Karpas-422 (cell line): ENCODE data around the gene IGFN1. TPM values are rescaled to one million over a fixed set of nuclear protein-coding genes. Genes with fewer than 3 reads are reported as not detected.

Experiments used
- DNase-seq: peaks from one replicate; pipeline ENCODE4 v3.0.0-alpha.2; 2015
- H2AFZ ChIP-seq: fragments of 200-600 bp; sonication (generic); 2 replicates; pipeline ENCODE4 v1.6.1; 2014; ENCODE audit warnings: antibody characterized with exemption, low read length, mixed read lengths
- H3K27ac ChIP-seq: fragments of 200-600 bp; sonication (generic); 2 replicates; pipeline ENCODE4 v1.5.1; 2014; ENCODE audit warnings: mild to moderate bottlenecking, low read length, moderate library complexity
- H3K27me3 ChIP-seq: fragments of 200-600 bp; sonication (generic); 2 replicates; pipeline ENCODE4 v1.6.1; 2014; ENCODE audit warnings: low read length, mixed read lengths
- H3K36me3 ChIP-seq: fragments of 200-600 bp; sonication (generic); 2 replicates; pipeline ENCODE4 v1.6.1; 2014; ENCODE audit warnings: low read length, mixed read lengths; ENCODE audit not compliant: insufficient read depth
- H3K4me1 ChIP-seq: fragments of 200-600 bp; sonication (generic); 2 replicates; pipeline ENCODE4 v1.6.1; 2014; ENCODE audit warnings: mild to moderate bottlenecking, low read length, mixed read lengths
- H3K4me2 ChIP-seq: fragments of 200-600 bp; sonication (generic); 2 replicates; pipeline ENCODE4 v1.6.1; 2014; ENCODE audit warnings: low read length, low read depth, mild to moderate bottlenecking; ENCODE audit not compliant: poor library complexity, severe bottlenecking
- H3K4me3 ChIP-seq: fragments of 200-600 bp; sonication (generic); 2 replicates; pipeline ENCODE4 v1.5.1; 2014; ENCODE audit warnings: mild to moderate bottlenecking, antibody characterized with exemption, low read length, mixed read lengths
- H3K79me2 ChIP-seq: fragments of 200-600 bp; sonication (generic); 2 replicates; pipeline ENCODE4 v1.6.1; 2014; ENCODE audit warnings: mild to moderate bottlenecking, low read length, mixed read lengths
- H3K9ac ChIP-seq: fragments of 200-600 bp; sonication (generic); 2 replicates; pipeline ENCODE4 v1.6.0; 2014; ENCODE audit warnings: low read length
- H3K9me2 ChIP-seq: fragments of 200-600 bp; sonication (generic), shearing (Covaris generic); replicated peaks from 2 replicates; pipeline ENCODE4 v1.6.0; 2014; ENCODE audit warnings: mild to moderate bottlenecking, low read length, moderate library complexity; ENCODE audit not compliant: insufficient read depth
- H3K9me3 ChIP-seq: fragments of 300-700, 200-600 bp; sonication (generic); 2 replicates; pipeline ENCODE4 v1.6.1; 2014; ENCODE audit warnings: low read length, mixed read lengths
- H4K20me1 ChIP-seq: fragments of 200-600 bp; sonication (generic); 2 replicates; pipeline ENCODE4 v1.6.1; 2014; ENCODE audit warnings: mild to moderate bottlenecking, antibody characterized with exemption, low read length, low read depth; ENCODE audit not compliant: insufficient read depth
- total RNA-seq: library from RNA; depleted of rRNA; stranded (reverse); fragments of >200 nt; shearing (Covaris generic); gene quantifications from 2 replicates; pipeline ENCODE4 v1.2.3, GENCODE V29; 2014; ENCODE audit warnings: low replicate concordance

Gene IGFN1
- total RNA-seq, 1 experiment from 2014 or later: not detected

DNA sequence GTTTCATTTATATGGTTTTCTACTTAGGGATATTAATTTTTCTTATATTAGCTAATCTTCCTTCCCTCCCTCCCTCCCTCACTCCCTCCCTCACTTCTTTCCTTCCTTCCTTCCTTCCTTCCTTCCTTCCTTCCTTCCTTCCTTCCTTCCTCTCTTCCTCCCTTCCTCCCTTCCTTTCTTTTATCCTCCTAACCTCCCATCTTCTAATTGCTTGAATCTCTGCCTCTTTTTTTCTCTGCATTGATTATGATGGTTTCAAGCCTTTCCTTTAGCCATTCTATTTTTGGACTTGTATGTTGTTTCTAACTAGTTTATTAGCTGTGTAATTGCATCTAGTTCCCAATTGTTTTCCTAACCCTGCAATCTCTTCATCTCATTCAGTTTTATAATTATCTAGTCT lies 75.7 kb downstream of the IGFN1 start:
- Histone ChIP-seq H2AFZ (no peak overlapping the region), H3K4me3 (no peak overlapping the region), H3K27me3 (no peaks in the 10 kb centered on the region), H3K9me2 (no peaks in the 10 kb centered on the region), H3K79me2 (no peaks in the 10 kb centered on the region), H3K36me3 (no peaks in the 10 kb centered on the region), H4K20me1 (no peaks in the 10 kb centered on the region), H3K4me1 (no peaks in the 10 kb centered on the region), H3K27ac (no peak overlapping the region), H3K9me3 (no peaks in the 10 kb centered on the region), H3K4me2 (no peak overlapping the region), H3K9ac (no peak overlapping the region)
- no peak for DNase-seq

DNA sequence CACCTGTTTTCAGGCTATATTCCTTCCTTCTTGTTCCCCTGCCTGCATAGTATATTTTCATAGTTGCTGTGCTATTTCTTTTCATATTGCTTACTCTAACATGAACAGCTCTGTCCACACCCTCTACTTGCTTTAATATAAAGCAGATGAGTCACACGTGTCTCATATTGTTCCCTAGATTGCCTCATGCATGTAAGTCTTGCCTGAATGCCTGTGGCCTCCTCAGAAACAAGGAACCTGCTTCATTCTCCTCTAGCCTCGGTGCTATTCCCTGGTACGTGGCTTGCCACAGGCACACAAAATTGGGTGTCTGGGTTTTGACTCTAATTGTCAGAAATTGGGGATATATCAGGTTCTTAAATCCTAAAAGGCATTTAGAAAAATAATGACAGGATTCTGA lies 76.2 kb downstream of the IGFN1 start:
- Histone ChIP-seq H4K20me1 (no peaks in the 10 kb centered on the region), H3K79me2 (no peaks in the 10 kb centered on the region), H3K4me1 (no peaks in the 10 kb centered on the region), H3K4me3 (no peak overlapping the region), H3K36me3 (no peaks in the 10 kb centered on the region), H3K27me3 (no peaks in the 10 kb centered on the region), H3K27ac (no peak overlapping the region), H2AFZ (no peak overlapping the region), H3K9me3 (no peaks in the 10 kb centered on the region), H3K9me2 (no peaks in the 10 kb centered on the region), H3K9ac (no peak overlapping the region), H3K4me2 (no peak overlapping the region)
- DNase-seq: no peak

DNA sequence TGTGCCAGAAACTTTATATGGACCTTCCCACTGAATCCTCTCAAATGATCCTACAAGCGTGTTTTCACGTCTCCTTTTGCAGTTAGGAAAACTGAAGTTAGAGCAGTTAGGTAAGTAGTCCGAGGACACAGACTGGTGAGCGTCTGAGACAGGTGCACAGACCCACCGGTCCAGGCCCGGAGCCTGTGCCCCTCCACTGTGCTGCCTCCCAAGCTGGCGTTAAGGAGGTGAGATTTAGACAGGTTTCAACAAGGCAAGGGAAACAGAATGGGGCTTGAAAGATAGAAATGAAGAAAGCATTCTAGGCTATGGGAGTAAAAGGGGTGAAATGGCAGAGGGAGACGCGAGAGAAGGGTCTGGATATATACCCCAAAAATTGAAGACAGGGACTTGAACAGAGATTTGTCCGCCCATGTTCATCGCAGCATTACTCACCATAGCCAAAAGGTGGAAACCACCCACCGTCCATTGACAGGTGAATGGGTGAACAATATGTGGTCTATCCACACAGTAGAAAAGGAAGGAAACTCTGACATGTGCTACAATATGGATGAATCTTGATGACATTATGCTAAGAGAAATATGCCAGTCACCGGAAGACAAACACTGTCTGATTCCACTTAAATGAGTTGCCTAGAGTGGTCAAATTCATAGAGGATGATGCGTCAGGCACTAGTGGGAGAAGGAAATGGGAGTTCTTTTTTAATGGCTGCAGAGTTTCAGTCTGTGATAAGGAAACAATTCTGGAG lies 77.0 kb downstream of the IGFN1 start:
- Histone ChIP-seq H3K9me2 (no peaks in the 10 kb centered on the region), H3K4me3 (no peak overlapping the region), H3K9me3 (no peaks in the 10 kb centered on the region), H3K36me3 (no peaks in the 10 kb centered on the region), H3K9ac (no peak overlapping the region), H3K27ac (no peak overlapping the region), H4K20me1 (no peaks in the 10 kb centered on the region), H2AFZ (no peak overlapping the region), H3K4me1 (no peaks in the 10 kb centered on the region), H3K4me2 (no peak overlapping the region), H3K27me3 (no peaks in the 10 kb centered on the region), H3K79me2 (no peaks in the 10 kb centered on the region)
- no peak for DNase-seq

DNA sequence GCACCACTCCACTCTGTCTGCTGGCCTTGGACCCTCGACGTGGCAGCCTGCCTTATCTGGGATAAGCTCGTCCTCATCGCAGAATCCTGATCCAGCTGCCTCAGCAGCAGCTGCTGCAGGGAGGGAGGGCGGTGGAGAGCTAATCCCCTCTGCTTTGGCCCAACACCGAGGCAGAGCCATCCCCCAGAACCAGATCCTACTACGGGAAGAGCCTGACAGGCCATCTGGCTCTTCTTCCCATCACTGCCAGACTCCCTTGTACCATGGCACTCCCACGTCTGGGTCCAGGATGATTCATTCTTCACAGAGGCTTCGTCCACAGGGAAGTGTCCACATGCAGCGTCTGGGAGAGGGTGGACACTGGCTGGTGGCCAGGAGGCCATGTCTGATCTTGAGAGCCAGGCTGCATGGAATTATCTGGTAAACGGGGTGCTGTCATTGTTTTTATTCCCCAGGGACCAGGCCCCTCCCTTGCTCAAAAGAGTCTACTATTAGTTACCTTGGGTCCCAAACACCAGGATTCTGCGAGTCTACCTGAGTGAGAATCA lies 78.1 kb downstream of the IGFN1 start:
- no peaks in the 10 kb centered on the region for H3K36me3 ChIP-seq
- H3K4me3 ChIP-seq: no peak overlapping the region
- no peak for DNase-seq
- no peaks in the 10 kb centered on the region for H3K79me2 ChIP-seq
- H4K20me1 ChIP-seq: no peaks in the 10 kb centered on the region
- no peak overlapping the region for H3K9ac ChIP-seq
- H2AFZ ChIP-seq: no peak overlapping the region
- H3K27ac ChIP-seq: no peak overlapping the region
- no peaks in the 10 kb centered on the region for H3K4me1 ChIP-seq
- H3K27me3 ChIP-seq: no peaks in the 10 kb centered on the region
- H3K9me2 ChIP-seq: no peaks in the 10 kb centered on the region
- no peak overlapping the region for H3K4me2 ChIP-seq
- no peaks in the 10 kb centered on the region for H3K9me3 ChIP-seq

DNA sequence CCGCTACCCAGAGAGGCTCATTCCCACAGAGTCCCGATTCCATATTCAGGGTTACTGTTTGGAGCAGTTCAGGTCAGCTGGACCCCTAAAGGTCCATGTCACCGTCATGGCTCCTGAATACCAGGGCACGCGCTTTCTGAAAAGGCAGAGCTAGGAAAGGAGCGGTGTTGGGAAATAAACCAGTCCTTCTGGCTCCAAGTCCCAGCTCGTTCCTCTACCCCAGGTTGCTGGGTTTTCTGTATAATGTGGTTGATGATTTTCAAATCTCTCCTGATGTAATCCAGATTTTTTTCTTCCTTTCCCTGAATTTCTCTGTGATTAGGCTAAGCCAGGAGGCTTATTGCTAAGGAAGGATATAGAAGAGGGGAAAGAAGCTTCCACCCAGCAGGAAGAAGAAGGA lies 78.7 kb downstream of the IGFN1 start:
- H3K27me3 ChIP-seq: no peaks in the 10 kb centered on the region

DNA sequence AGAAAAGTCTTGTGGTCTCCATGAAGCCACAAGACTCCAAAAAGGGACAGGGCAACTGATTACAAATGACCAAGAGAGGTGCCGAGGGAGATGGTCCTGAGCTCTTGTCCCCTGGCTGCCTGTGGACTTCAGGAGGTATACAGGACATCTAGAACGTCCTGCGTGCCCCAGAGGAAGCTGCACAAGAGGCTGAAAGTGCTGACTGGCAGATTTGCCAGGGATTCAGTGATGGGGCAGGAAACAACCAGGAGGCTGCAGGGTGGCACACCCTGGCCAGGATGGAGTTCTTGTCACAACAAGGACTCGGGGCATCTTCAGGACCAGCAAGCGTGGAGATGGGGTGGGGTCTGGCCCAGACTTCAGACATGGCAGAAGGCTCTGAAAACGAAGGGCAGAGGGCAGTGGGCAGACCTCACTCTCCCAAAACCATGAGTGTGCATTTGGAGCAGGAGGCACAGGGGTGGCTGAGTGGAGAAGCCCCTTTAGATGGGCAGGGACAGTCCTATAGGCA lies 79.3 kb downstream of the IGFN1 start:
- Histone ChIP-seq H3K9me2 (no peaks in the 10 kb centered on the region), H4K20me1 (no peaks in the 10 kb centered on the region), H3K27me3 (no peaks in the 10 kb centered on the region), H3K4me3 (no peak overlapping the region), H3K79me2 (no peaks in the 10 kb centered on the region), H3K4me1 (no peaks in the 10 kb centered on the region), H3K4me2 (no peak overlapping the region), H3K36me3 (no peaks in the 10 kb centered on the region), H3K27ac (no peak overlapping the region), H3K9ac (no peak overlapping the region), H3K9me3 (no peaks in the 10 kb centered on the region), H2AFZ (no peak overlapping the region)
- DNase-seq: no peak

More for the DNA sequence above, 78.7 kb downstream of the IGFN1 start:
- H3K9me3 ChIP-seq: no peaks in the 10 kb centered on the region
- H3K4me1 ChIP-seq: no peaks in the 10 kb centered on the region
- no peak overlapping the region for H3K9ac ChIP-seq
- no peak for DNase-seq
- no peaks in the 10 kb centered on the region for H3K36me3 ChIP-seq
- no peak overlapping the region for H3K4me2 ChIP-seq
- no peaks in the 10 kb centered on the region for H4K20me1 ChIP-seq
- H2AFZ ChIP-seq: no peak overlapping the region
- no peaks in the 10 kb centered on the region for H3K79me2 ChIP-seq
- no peak overlapping the region for H3K4me3 ChIP-seq
- no peak overlapping the region for H3K27ac ChIP-seq
- H3K9me2 ChIP-seq: no peaks in the 10 kb centered on the region

DNA sequence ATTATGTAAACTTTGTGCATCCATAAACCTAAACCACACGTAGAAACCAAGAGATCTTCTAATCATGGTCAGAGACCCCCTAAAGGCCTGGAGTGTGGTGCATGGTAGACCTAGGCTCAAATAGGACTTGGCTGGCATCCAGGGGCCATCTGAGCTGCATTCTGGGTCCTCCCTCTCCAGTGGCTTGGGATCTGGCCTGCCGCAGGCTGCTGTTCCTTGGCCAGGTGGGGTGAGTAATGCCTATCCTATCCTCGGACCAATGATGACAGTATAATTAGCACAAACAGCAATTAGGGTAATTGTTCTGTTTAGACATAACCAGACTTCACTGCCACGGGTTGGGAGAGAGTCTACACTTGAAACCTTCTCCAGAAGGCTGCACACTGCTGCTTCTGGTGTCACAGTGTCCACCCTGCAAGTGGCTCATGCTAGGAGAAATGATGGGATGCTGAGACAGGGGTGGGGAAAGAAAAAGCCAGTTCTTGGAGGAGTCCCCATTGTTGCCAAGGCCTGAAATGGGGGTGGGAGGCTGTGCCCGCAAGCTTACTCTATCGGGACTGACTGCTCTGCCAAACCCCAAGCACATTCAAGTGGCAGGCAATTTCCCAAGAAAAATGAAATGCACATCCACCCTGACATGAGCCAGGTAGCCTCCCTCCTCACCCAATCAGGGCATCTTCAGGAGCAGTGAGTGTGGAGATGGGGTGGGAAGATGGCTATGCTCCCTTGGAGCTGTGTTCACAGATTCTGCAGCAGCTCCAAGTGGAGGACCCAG lies 80.2 kb downstream of the IGFN1 start:
- no peaks in the 10 kb centered on the region for H3K9me3 ChIP-seq
- H4K20me1 ChIP-seq: no peaks in the 10 kb centered on the region
- H3K4me1 ChIP-seq: no peaks in the 10 kb centered on the region
- H3K79me2 ChIP-seq: no peaks in the 10 kb centered on the region
- H3K36me3 ChIP-seq: no peaks in the 10 kb centered on the region
- H3K4me3 ChIP-seq: no peak overlapping the region
- H2AFZ ChIP-seq: no peak overlapping the region
- no peaks in the 10 kb centered on the region for H3K27me3 ChIP-seq
- H3K9me2 ChIP-seq: no peaks in the 10 kb centered on the region
- no peak overlapping the region for H3K27ac ChIP-seq
- no peak overlapping the region for H3K4me2 ChIP-seq
- H3K9ac ChIP-seq: no peak overlapping the region
- no peak for DNase-seq

DNA sequence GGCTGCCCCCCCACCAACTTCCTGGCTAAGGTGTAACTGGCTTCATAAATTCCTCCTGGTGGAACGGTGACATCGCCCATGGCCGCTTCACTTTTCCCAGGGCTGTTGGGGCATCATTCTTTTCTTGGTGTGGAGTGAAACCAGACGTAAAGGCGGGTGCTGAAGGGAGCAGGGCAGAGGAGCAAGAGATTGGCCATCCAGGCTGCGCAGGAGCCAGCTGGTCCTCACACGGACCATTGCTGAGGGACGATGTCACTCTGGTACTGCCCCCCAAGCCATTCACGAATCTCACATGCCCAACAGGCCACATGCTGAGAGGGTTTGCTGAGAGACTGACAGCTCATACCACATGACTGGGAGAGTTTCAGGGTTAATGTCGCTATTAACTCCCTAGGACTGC lies 82.2 kb downstream of the IGFN1 start:
- Histone ChIP-seq H2AFZ (no peak overlapping the region), H3K27me3 (no peaks in the 10 kb centered on the region), H3K4me3 (no peak overlapping the region), H3K4me2 (no peak overlapping the region), H3K79me2 (no peaks in the 10 kb centered on the region), H3K9me2 (no peaks in the 10 kb centered on the region), H3K36me3 (no peaks in the 10 kb centered on the region), H3K27ac (no peak overlapping the region), H3K9me3 (no peaks in the 10 kb centered on the region), H4K20me1 (no peaks in the 10 kb centered on the region), H3K4me1 (no peaks in the 10 kb centered on the region), H3K9ac (no peak overlapping the region)
- DNase-seq: no peak
